Measurements from ENCODE around the gene MYLK4. TPM values are rescaled to one million over a fixed set of nuclear protein-coding genes. Genes with fewer than 3 reads are reported as not detected.

MYLK4 gene
- total RNA-seq, 3 donors from 2014 or later = 0.41 to 0.82 (median 0.43) TPM

DNA sequence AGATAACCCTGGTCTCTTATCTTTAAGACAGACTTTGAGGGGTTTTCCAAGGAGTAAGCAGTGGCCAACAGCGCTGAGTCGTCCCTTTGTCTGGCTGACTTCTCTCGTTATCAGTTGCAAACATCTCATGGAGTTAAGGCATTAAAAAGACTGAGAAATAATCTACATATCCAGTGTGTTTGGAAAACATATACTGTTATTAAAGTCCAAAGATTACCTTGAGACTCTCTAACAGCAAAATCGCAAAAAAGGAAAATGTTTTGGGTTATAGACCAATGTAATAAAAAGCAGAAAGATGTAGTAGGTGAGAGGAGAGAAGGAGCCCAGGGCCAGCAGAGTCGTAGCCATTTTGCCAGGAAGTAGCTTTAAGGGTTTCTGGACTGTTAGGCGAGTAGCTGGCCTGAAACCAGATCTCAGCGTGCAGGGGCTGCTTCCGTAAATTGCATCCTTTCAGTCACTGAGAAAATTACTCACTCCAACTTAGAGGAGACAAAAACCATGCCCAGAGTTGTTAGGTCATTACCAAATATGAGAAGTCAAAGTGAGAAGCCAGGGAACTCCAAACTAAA is 24.6 kb downstream of the MYLK4 start:
- ATAC-seq (no peak), DNase-seq (peak in 1 of 3 donors; percentile 10)
- H3K4me1 ChIP-seq (ENCODE audit: low read depth) = no peaks in the 10 kb centered on the region
- TF ChIP-seq, protein P1, sequence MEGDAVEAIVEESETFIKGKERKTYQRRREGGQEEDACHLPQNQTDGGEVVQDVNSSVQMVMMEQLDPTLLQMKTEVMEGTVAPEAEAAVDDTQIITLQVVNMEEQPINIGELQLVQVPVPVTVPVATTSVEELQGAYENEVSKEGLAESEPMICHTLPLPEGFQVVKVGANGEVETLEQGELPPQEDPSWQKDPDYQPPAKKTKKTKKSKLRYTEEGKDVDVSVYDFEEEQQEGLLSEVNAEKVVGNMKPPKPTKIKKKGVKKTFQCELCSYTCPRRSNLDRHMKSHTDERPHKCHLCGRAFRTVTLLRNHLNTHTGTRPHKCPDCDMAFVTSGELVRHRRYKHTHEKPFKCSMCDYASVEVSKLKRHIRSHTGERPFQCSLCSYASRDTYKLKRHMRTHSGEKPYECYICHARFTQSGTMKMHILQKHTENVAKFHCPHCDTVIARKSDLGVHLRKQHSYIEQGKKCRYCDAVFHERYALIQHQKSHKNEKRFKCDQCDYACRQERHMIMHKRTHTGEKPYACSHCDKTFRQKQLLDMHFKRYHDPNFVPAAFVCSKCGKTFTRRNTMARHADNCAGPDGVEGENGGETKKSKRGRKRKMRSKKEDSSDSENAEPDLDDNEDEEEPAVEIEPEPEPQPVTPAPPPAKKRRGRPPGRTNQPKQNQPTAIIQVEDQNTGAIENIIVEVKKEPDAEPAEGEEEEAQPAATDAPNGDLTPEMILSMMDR (IDR thresholded peaks at IDR 0.05) = no peak
- no peaks in the 10 kb centered on the region for H3K36me3 ChIP-seq (ENCODE audit: low read depth)
- no peak overlapping the region for H3K4me3 ChIP-seq
- H3K9me3 ChIP-seq = no peaks in the 10 kb centered on the region
- intact Hi-C loops (cut with DNase I, micrococcal nuclease) = no loop called here

DNA sequence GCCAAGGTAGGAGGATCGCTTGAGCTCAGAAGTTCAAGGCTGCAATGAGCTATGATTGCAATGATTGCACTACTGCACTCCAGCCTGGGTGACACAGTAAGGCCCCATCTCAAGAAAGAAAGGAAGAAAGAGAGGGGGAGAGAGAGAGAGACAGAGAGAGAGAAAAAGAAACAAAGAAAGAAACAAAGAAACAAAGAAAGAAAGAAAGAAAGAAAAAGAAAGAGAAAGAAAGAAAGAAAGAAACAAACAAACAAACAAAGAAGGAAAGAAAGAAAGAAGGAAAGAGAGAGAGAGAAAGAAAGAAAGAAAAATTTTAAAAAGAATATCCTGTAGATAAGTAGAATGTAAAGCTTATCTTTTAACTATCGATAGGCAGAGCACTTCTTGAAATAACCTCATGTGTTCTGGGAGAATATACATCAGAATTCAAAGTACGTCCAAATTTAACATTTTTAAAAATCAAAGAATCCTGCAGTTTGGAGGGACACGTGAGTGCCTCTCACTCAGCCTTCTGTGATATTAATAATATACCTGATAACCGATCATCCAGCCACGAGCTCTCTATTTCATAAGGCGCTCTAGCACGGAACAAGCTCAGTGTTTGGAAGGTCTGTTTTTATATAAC is 25.2 kb downstream of the MYLK4 start:
- no peaks in the 10 kb centered on the region for H3K9me3 ChIP-seq
- DNase-seq = no peak
- H3K36me3 ChIP-seq (ENCODE audit: low read depth) = no peaks in the 10 kb centered on the region
- no peaks in the 10 kb centered on the region for H3K4me1 ChIP-seq (ENCODE audit: low read depth)
- no peak for ATAC-seq
- TF ChIP-seq, protein P1 (IDR thresholded peaks at IDR 0.05) = no peak
- intact Hi-C loops (cut with DNase I, micrococcal nuclease) = no loop called here
- no peak overlapping the region for H3K4me3 ChIP-seq

DNA sequence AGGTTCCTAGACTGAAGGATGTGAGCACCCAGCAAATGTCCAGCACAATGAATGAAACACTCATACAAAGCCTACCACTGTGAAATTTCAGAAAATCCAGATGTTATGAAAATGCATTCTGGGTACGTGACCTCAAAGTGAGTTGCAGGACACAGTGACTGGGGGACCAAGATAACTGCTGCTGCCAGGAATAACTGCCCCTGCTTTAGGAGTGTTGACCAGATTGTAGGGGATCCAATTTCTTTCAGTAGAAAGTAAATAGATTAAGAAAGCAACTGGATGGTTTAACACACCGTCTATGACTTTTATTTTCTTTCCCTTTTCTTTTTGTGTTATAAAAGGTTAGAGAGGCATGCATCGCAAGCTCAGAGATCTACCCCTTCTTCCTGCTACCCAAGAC is 29.5 kb downstream of the MYLK4 start:
- H3K4me1 ChIP-seq (ENCODE audit: low read depth) = no peaks in the 10 kb centered on the region
- DNase-seq = no peak
- TF ChIP-seq, protein P1 (IDR thresholded peaks at IDR 0.05) = no peak
- no peak for ATAC-seq
- no peaks in the 10 kb centered on the region for H3K9me3 ChIP-seq
- no peaks in the 10 kb centered on the region for H3K36me3 ChIP-seq (ENCODE audit: low read depth)
- intact Hi-C loops (cut with DNase I, micrococcal nuclease) = no loop called here
- H3K4me3 ChIP-seq = no peak overlapping the region

DNA sequence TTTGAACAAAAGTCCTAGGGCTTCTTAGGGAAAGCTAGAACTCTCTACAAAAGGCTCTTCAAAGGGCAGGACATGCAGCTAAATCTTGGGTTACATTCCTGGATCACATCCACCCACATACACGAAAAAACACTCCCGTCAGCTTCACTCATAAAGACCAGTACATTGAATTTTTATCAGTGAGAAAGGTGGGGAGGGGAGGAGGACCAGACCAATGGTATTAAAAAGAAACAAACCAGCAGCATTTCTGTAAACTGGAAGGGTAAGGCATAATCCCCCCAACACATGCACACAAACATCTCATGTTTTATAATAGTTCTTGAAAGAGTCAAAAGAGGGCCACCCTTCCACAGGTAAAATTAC is 31.6 kb downstream of the MYLK4 start:
- Histone ChIP-seq H3K4me1 (ENCODE audit: low read depth) (no peaks in the 10 kb centered on the region), H3K4me3 (no peak overlapping the region), H3K36me3 (ENCODE audit: low read depth) (no peaks in the 10 kb centered on the region), H3K9me3 (no peaks in the 10 kb centered on the region)
- TF ChIP-seq, protein P1 (IDR thresholded peaks at IDR 0.05) = no peak
- DNase-seq (no peak), ATAC-seq (no peak)
- intact Hi-C loops (cut with DNase I, micrococcal nuclease) = no loop called here

DNA sequence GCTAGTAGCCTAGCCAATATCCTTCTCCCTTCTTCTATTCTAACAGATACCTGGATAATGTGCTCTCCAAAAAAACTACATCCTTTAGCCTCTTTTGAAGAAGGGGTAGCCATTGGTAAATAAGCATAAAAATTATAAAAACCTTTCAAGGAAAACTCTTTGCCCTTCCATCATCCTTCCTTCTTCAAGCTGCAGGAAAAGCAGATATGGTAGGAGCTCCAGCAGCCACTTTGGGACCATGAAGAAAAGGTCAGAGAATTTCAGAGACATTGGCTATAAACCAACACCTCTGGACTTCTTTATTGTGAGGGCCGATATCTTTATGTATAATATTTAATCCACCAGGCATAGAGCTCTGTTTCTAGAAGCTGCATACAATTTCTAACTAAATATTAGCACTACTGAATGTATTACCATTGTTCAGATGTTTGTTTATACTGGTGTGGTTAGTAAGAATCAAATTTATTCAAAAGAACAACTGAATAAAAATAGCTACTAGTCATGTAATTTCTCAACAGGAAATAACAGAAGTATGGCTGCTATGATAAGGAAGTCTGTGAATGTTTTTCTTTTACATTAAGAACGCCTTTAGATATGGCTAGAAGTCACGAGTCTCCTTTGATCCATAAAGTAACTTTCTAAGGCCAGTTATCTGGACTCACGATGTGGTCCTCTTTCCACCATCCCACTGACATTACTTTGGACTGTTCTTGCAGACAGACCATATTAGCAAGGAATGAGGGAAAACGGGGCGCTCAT is 32.2 kb downstream of the MYLK4 start:
- no peaks in the 10 kb centered on the region for H3K36me3 ChIP-seq (ENCODE audit: low read depth)
- H3K4me3 ChIP-seq = no peak overlapping the region
- no peaks in the 10 kb centered on the region for H3K9me3 ChIP-seq
- DNase-seq (no peak), ATAC-seq (no peak)
- no peaks in the 10 kb centered on the region for H3K4me1 ChIP-seq (ENCODE audit: low read depth)
- TF ChIP-seq, protein P1 (IDR thresholded peaks at IDR 0.05) = no peak
- intact Hi-C loops (cut with DNase I, micrococcal nuclease) = no loop called here
